ENCODE measurements around the gene ACOX1. TPM values are rescaled to one million over a fixed set of nuclear protein-coding genes. Genes with fewer than 3 reads are reported as not detected.
A peak's percentile ranks its signal among the peaks of the same experiment; 100 is the strongest.

ACOX1 gene
- total RNA-seq, 2 donors from 2014 or later, result 18.5 to 21.0 TPM

DNA sequence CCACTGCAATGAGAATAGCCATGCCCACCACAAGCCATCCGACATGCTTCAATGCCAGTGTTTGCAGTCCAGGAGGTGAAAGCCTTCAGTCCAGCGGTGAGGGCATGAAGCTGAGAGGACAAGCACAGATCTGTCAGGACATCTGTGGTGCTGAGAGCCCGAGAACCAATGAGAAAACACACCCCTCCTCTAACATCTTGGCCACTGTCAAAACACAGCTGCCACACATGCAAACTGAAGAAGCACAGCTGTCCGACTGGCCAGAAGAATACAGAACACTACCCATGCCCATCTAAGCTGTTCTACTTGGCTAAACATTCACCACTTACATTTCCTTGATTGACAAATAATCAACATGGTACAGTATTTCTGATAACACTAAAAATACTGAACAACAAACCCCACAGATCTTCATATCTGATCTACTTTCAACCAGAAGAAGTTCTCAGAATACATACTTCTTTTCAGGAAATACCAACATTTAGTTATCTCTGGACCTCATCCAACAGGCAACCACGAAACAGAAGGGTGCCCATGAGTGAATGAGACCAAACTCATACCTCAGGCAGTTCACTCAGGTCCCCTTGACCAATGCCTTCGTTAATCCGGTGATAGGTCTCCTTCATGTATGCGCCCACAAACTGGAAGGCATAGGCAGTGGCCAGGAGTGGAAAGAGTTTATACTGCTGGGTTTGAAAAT, 28.0 kb downstream of the ACOX1 start:
- no peak for ATAC-seq

DNA sequence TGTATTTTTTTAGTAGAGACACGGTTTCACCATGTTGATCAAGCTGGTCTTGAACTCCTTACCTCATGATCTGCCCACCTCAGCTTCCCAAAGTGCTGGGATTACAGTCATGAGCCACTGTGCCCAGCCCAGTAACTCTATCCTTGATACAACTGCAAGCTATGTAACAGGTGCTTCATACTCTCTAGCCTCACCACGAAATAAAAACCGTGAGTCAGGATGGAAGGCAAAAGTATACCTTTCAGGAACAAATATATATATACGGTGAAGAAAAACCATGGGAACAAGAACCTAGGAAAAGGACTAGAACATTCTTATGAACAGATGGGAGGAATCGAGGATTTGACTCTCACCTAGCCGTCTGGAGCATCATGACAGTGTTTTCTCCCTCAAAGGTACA, 28.5 kb downstream of the ACOX1 start:
- H3K9me3 ChIP-seq (ENCODE audit: control insufficient read depth, low read length, poor library complexity, severe bottlenecking), result no peaks in the 10 kb centered on the region
- ATAC-seq (no peak), DNase-seq (no peak)
- H3K27ac Mint-ChIP-seq, result no peak overlapping the region
- H3K27me3 Mint-ChIP-seq, result no peaks in the 10 kb centered on the region
- H3K4me3 Mint-ChIP-seq, result no peak overlapping the region
- no peaks in the 10 kb centered on the region for H3K4me1 Mint-ChIP-seq
- H3K36me3 Mint-ChIP-seq (ENCODE audit: low read depth), result peaks cover 3% of the 10 kb centered on the region

More for the DNA sequence above, 28.0 kb downstream of the ACOX1 start:
- no peak overlapping the region for H3K27ac Mint-ChIP-seq
- peaks cover 3% of the 10 kb centered on the region for H3K36me3 Mint-ChIP-seq (ENCODE audit: low read depth)
- DNase-seq, result no peak
- no peaks in the 10 kb centered on the region for H3K9me3 ChIP-seq (ENCODE audit: control insufficient read depth, low read length, poor library complexity, severe bottlenecking)
- H3K4me3 Mint-ChIP-seq, result no peak overlapping the region
- no peaks in the 10 kb centered on the region for H3K4me1 Mint-ChIP-seq
- H3K27me3 Mint-ChIP-seq, result no peaks in the 10 kb centered on the region

DNA sequence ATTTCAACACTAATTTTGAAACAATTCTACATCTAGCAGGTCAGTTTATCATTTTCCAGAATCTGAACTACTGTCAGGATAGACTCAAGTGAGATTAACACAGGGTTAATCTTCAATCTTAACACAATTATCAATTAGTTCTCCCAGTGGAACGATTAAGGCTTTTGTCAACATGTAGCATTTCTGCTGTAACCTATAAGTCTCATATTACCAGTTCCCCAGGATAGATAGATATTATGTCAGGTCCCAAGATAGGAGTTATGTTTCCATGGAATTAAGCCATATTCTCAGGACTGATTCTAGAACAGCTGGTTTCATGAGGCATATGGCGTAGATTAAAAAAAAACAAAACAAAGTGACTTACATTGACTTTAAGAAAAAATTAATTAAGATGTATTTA, 33.8 kb downstream of the ACOX1 start:
- peaks cover 8% of the 10 kb centered on the region for H3K4me1 Mint-ChIP-seq
- peaks cover 3% of the 10 kb centered on the region for H3K36me3 Mint-ChIP-seq (ENCODE audit: low read depth)
- no peak overlapping the region for H3K27ac Mint-ChIP-seq
- H3K27me3 Mint-ChIP-seq, result no peaks in the 10 kb centered on the region
- no peaks in the 10 kb centered on the region for H3K9me3 ChIP-seq (ENCODE audit: control insufficient read depth, low read length, poor library complexity, severe bottlenecking)
- DNase-seq, result no peak
- ATAC-seq, result no peak
- no peak overlapping the region for H3K4me3 Mint-ChIP-seq

DNA sequence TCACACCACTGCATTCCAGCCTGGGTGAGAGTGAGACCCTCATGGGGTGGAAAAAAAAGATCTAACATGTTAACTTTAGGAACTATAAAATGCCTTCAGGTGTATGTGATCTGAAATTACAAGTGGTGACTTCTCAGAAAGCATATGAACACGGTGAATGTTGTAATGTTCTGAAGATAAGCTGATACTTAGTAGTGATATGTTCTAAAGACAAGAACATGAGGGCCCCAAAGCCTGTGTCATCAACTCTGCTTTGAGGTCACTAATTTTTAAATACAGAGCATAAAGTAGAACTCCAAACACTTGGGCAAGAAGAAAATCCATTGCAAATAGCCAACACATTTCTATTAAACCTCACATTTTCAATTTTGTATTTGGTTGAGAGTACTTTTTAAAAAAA, 35.5 kb downstream of the ACOX1 start:
- no peaks in the 10 kb centered on the region for H3K9me3 ChIP-seq (ENCODE audit: control insufficient read depth, low read length, poor library complexity, severe bottlenecking)
- ATAC-seq, result no peak
- Mint-ChIP-seq H3K27ac (no peak overlapping the region), H3K4me3 (no peak overlapping the region), H3K36me3 (ENCODE audit: low read depth) (no peaks in the 10 kb centered on the region), H3K27me3 (no peaks in the 10 kb centered on the region), H3K4me1 (peaks cover 9% of the 10 kb centered on the region)
- no peak for DNase-seq

DNA sequence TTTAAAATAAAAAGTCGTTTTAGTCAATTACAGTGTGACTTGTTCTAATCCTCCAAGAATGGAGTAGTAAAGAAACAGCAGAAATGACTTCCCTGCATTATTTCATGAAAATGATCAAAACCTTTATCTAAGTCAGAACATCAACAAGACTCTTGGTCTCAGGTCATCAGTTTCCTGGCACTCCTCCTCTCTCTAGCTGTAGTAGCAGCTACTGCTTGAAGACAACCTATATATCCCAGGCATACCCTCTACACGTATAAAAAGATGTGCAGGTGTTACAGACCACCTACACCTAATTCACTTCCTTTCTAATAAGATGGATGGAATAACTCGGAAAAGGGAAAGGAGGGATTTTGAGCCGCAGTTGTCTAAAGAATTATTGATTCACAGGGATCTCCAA, 36.5 kb downstream of the ACOX1 start:
- ATAC-seq (no peak), DNase-seq (no peak)
- peaks cover 12% of the 10 kb centered on the region for H3K4me1 Mint-ChIP-seq
- no peak overlapping the region for H3K4me3 Mint-ChIP-seq
- no peaks in the 10 kb centered on the region for H3K9me3 ChIP-seq (ENCODE audit: control insufficient read depth, low read length, poor library complexity, severe bottlenecking)
- H3K36me3 Mint-ChIP-seq (ENCODE audit: low read depth), result no peaks in the 10 kb centered on the region
- no peak overlapping the region for H3K27ac Mint-ChIP-seq
- no peaks in the 10 kb centered on the region for H3K27me3 Mint-ChIP-seq

DNA sequence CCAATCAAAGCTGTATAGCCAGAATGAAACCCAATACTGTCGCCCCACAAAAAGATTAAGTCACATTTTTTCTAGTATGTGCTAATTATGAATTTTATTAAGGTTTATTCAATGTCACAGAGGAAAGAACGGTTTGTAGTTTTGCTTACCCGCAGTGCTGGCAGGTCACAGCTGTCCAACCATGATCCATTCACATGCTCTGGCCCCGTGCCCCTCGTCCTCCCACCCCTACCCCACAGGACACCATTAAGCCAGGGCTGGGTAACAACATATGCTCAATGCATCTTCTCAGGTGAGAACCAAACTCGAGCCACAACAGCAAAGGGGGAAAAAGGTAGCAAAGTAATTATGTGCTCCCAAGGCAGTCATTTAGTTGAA, 37.5 kb downstream of the ACOX1 start:
- Mint-ChIP-seq H3K27me3 (no peaks in the 10 kb centered on the region), H3K36me3 (ENCODE audit: low read depth) (no peaks in the 10 kb centered on the region), H3K4me3 (peak overlapping the region; percentile 88), H3K4me1 (peaks cover 12% of the 10 kb centered on the region), H3K27ac (peak overlapping the region; percentile 76)
- ATAC-seq, result no peak
- no peaks in the 10 kb centered on the region for H3K9me3 ChIP-seq (ENCODE audit: control insufficient read depth, low read length, poor library complexity, severe bottlenecking)
- DNase-seq, result no peak

DNA sequence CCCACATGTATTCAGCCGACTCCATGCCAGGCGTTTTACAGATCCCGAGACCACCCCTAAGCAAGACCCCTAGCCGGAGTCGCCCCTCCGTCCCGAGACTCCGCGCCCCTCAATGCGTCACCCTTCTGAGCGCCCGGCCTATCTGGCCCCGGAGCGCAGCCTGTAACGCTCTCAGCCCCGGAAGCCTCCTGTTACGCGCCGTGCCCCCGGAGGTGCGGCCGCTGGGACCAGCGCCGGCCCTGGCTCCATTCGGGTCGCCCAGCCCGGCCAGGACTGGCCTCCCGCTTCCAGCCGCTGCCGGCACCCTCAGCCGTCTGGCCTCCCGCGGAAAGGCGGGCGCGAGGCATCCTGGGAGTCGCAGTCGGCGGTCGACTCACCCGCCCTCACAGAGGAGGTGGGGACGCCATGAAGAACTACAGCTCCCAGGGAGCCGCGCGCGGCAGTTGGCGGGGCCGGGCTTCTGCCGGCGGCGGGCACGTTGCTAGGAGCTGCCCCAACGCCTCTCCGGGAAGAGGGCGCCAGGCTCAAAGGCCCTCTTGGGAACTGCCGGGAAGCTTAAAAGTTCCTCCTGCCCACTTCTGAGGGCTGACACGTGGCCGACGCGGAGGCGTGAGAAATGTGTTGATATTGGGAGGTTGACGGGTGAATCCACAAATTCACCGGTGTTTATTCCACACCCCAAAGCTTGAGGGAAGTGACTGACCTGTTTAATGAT, 38.1 kb downstream of the ACOX1 start, which contains the start of gene FBF1:
Gene FBF1, minus strand, starts transcription at position 316 of the 715 bp plus-strand sequence. CDS start 2,893 bp downstream, outside the sequence.
- Mint-ChIP-seq H3K36me3 (ENCODE audit: low read depth) (no peaks in the 10 kb centered on the region), H3K4me1 (peaks cover 12% of the 10 kb centered on the region), H3K27me3 (no peaks in the 10 kb centered on the region), H3K27ac (peak within 1 kb of the TSS; percentile 76), H3K4me3 (peak within 1 kb of the TSS; percentile 88)
- DNase-seq (peak; percentile 81 to 85 (median 83)), ATAC-seq (peak; percentile 100)
- no peaks in the 10 kb centered on the region for H3K9me3 ChIP-seq (ENCODE audit: control insufficient read depth, low read length, poor library complexity, severe bottlenecking)

DNA sequence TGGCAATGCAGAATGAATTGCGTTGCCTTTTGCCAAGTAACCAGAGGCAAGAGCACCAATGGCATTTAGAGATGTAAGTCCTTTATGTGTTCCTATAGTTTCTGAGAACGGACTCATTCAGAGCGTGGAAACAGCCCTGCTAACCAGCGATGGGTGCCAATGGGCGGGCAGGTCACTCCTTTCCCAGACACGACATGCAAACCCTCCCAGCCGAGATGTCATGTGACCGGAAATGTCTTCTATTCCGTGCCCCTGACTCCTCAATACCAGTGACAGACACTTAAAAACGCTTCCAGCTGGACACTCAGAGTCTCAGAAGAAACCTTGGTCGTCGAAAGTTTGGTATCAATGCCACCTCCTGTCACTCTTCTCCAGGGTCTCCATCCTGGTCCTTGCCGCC, 41.3 kb downstream of the ACOX1 start:
- no peak overlapping the region for H3K4me3 Mint-ChIP-seq
- H3K27me3 Mint-ChIP-seq, result no peaks in the 10 kb centered on the region
- H3K36me3 Mint-ChIP-seq (ENCODE audit: low read depth), result no peaks in the 10 kb centered on the region
- H3K9me3 ChIP-seq (ENCODE audit: control insufficient read depth, low read length, poor library complexity, severe bottlenecking), result no peaks in the 10 kb centered on the region
- peaks cover 12% of the 10 kb centered on the region for H3K4me1 Mint-ChIP-seq
- no peak overlapping the region for H3K27ac Mint-ChIP-seq
- no peak for ATAC-seq
- no peak for DNase-seq

DNA sequence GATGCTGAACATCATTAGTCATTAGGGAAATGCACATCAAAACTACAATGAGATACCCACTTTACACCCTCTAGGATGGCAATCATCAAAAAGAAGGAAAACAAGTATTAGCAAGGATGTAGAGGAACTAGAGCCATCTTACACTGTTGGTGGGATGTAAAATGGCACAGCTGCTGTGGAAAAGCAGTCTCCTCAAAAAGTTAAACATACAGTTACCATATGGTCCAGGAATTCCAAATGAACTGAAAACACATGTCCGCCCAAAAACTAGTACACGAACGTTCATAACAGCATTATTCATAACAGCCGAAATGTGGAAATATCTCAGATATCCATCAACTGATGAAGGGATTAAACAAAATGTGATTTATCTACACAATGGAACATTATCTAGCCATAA, 45.2 kb downstream of the ACOX1 start:
- no peak for ATAC-seq
- H3K4me1 Mint-ChIP-seq, result peaks cover 2% of the 10 kb centered on the region
- no peaks in the 10 kb centered on the region for H3K36me3 Mint-ChIP-seq (ENCODE audit: low read depth)
- H3K4me3 Mint-ChIP-seq, result no peak overlapping the region
- H3K27ac Mint-ChIP-seq, result no peak overlapping the region
- no peaks in the 10 kb centered on the region for H3K9me3 ChIP-seq (ENCODE audit: control insufficient read depth, low read length, poor library complexity, severe bottlenecking)
- H3K27me3 Mint-ChIP-seq, result no peaks in the 10 kb centered on the region
- no peak for DNase-seq

DNA sequence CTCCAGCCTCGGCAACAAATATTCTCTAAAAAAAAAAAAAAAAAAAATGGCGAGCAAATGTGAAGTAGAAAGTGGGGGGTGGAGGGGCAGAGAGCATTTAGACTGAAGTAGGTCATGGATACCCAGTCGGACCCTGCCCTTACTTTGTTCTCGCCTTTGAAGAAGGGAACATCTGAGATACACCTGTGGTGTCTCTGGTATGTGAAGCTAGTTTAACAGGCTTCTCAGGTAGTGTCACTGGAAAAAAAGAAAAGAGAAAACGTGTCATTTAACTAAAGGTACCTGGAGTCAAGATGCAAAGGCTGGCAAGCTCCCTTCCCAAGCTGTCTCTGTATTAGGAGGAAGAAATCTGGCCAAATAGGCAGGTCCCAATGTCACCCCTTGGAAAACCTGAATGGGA, 46.1 kb downstream of the ACOX1 start:
- no peaks in the 10 kb centered on the region for H3K9me3 ChIP-seq (ENCODE audit: control insufficient read depth, low read length, poor library complexity, severe bottlenecking)
- Mint-ChIP-seq H3K27ac (no peak overlapping the region), H3K27me3 (no peaks in the 10 kb centered on the region), H3K4me3 (no peak overlapping the region), H3K4me1 (peaks cover 2% of the 10 kb centered on the region), H3K36me3 (ENCODE audit: low read depth) (no peaks in the 10 kb centered on the region)
- ATAC-seq (no peak), DNase-seq (no peak)

DNA sequence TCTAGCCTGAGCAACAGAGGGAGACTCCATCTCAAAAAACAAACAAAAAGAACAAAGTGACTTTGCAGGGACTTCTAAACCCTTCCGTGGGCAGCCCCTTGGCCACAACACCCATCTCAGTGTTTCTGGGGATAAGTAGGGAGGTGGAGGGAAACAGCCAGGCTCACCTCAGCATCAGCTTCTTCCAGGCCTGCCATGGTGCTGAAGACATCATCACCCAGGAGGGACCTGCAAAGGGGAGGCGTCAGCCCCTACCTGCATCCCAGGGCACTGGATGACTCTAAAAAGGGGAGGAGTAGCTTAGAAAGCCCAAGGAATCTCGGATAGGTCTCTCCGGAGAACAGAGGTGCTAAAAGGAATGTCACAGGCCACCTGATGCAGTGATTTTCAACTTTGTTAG, 47.9 kb downstream of the ACOX1 start:
- no peaks in the 10 kb centered on the region for H3K9me3 ChIP-seq (ENCODE audit: control insufficient read depth, low read length, poor library complexity, severe bottlenecking)
- ATAC-seq, result no peak
- DNase-seq, result no peak
- H3K27ac Mint-ChIP-seq, result no peak overlapping the region
- H3K4me3 Mint-ChIP-seq, result no peak overlapping the region
- H3K4me1 Mint-ChIP-seq, result peaks cover 2% of the 10 kb centered on the region
- H3K27me3 Mint-ChIP-seq, result no peaks in the 10 kb centered on the region
- no peaks in the 10 kb centered on the region for H3K36me3 Mint-ChIP-seq (ENCODE audit: low read depth)

DNA sequence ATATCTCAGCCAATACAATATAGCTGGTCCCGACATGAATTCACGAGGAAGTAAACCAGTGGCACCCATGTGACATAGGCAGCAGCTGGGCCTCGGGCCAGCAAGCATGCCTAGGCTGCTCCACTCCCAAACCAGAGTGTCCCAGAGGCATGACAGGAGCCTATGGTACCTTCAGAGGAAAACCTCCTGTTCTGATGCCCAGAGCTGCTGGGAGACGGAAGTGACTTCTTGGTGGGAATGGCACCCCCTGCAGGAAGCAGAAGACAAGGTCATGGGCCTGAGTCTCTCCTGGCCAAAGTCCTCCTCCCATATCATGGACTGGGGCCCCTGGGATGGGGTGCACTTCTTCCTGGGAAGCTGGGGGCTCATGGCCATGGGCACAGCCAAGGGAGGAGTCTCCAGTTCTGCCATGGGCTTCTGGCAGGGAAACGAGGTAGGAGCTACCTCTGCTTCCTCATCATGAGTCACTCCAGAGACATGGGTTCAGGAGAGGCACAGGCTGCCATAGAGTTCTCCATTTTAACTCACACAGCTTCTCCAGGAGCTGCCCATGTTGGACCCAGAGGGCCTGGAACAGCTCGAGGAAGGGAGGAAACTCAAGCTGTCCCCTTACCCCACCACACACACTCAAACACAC, 51.6 kb downstream of the ACOX1 start:
- Mint-ChIP-seq H3K27ac (no peak overlapping the region), H3K27me3 (no peaks in the 10 kb centered on the region), H3K4me3 (no peak overlapping the region), H3K4me1 (peaks cover 2% of the 10 kb centered on the region), H3K36me3 (ENCODE audit: low read depth) (no peaks in the 10 kb centered on the region)
- no peaks in the 10 kb centered on the region for H3K9me3 ChIP-seq (ENCODE audit: control insufficient read depth, low read length, poor library complexity, severe bottlenecking)
- ATAC-seq (no peak), DNase-seq (no peak)

DNA sequence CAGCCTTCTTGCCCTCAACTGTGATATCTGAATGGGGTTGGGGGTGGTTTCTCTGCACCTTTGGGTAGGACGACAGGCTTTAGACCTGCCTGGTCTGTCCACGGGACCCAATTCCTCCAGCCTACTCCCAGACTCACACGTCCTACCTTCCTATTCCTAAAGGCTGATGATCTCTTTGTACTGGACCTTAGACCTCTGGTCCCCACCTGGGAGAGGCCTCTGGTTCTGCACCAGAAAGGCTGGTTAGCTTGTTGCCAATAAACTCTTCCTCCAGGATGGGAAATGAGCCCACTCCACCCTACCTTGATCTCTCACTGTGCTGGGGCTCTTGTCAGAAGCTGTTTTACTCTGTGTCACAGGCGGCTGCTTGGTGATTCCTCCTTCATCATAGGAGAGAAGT, 52.5 kb downstream of the ACOX1 start:
- ATAC-seq (no peak), DNase-seq (no peak)
- Mint-ChIP-seq H3K36me3 (ENCODE audit: low read depth) (no peaks in the 10 kb centered on the region), H3K27me3 (no peaks in the 10 kb centered on the region), H3K4me1 (peaks cover 2% of the 10 kb centered on the region), H3K27ac (no peak overlapping the region), H3K4me3 (no peak overlapping the region)
- H3K9me3 ChIP-seq (ENCODE audit: control insufficient read depth, low read length, poor library complexity, severe bottlenecking), result no peaks in the 10 kb centered on the region

Data from T-helper 17 cell (primary cell).